Stomach (tissue), 4 donors: Measurements from ENCODE around the gene GCN1.

ENCODE experiments used
- CTCF ChIP-seq, 7 experiments: fragments of 450-650 bp in 4 of 7; fragments of 200-600 bp in 3 of 7; sonication (generic) in 3 of 7; IDR thresholded peaks; one replicate each; pipeline ENCODE4 v1.5.1; 2016 to 2019; ENCODE audit warnings: antibody characterized with exemption in 7 of 7, control low read depth in 2 of 7, mild to moderate bottlenecking in 1 of 7
- POLR2A ChIP-seq, 4 donors: fragments of 450-650 bp; IDR thresholded peaks; one replicate each; pipeline ENCODE4 v1.6.1; 2016; ENCODE audit warnings: antibody characterized with exemption in 4 of 4, control low read depth in 2 of 4, mild to moderate bottlenecking in 1 of 4, moderate library complexity in 1 of 4
- POLR2AphosphoS5 ChIP-seq, 3 donors: sonication (generic); formaldehyde crosslinking; IDR thresholded peaks; one replicate each; pipeline ENCODE4 v1.6.1; 2016; ENCODE audit warnings: antibody characterized with exemption in 3 of 3

GRCh38 chr12:120220838-120221575 lies 26.5 kb upstream of the GCN1 start:
- TF ChIP-seq CTCF (IDR thresholded peaks at IDR 0.05) (no peak), POLR2A (IDR thresholded peaks at IDR 0.05) (no peak), POLR2AphosphoS5 (IDR thresholded peaks at IDR 0.05) (no peak)
